HG03039 (cell line): ENCODE measurements around the gene TTC23L.
"Not testable (repeated sequence)": the region's sequence is repeated elsewhere in the genome, so short reads cannot be mapped to it uniquely, and the experiment has no call there.

Experiments
- ATAC-seq: cut with Tn5 transposase; IDR thresholded peaks from one replicate; pipeline ENCODE4 v1.9.1; 2021; ENCODE audit warnings: mild to moderate bottlenecking, moderate library complexity; ENCODE audit not compliant: unreplicated experiment

Gene TTC23L

DNA sequence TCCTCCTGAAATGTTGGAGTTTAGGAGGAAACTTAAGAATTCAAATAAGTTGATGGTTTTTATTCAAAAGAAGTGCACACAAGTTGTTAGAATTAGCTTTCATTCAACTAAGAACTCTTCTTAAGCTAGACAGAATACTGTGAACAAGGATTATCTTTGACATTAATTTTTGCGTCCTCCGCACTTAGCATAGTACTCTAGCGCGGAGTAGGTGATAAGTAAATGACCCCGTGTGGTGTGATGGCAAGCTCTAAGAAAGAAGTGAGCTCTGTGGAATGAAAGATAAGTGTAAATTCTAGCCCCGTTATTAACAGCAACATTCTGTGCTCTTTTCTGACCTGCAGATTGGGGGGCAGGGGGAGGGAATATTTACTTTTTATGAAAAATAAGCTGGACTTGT is 77.6 kb downstream of the TTC23L start:
- no peak for ATAC-seq

GRCh38 chr5:34918025-34918424 is 79.1 kb downstream of the TTC23L start:
- ATAC-seq, result no peak

GRCh38 chr5:34919077-34919476 is 80.1 kb downstream of the TTC23L start:
- no peak for ATAC-seq

GRCh38 chr5:34923256-34923655 is 84.3 kb downstream of the TTC23L start:
- ATAC-seq, result not testable (repeated sequence)

DNA sequence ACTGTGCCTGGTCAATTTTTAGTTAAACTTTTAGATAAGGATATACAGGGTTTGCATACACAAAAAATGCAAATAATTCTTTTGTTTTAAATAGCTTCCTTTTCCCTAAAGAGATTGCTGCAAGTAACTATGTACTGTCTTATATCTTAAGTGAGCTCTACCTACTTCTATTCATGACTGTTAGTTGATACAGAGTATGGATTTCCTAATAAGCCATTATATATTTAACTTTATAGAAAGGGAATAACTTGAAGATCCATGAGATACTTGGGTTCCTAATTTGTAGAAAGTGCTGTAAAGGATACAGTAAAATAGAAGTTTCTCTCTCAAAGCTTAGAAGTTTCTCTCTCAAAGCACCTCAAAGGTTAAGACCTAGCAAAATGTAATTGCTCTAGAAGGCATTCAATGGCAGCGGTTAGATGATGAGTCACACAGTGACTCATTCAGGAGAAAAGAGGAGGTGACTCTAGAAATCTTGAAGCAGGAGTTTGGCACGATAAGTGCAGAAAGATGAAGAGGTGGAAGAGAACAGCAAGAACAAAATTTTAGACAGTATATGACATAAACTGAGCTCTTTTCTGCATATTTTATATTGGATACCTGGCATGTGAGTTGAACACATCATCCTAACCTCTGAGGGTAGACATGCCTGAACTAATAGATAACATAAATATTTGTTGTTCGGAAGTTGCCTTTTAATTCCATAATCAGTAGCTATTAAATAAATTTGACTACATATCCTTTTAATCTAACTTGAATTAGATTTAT is 84.9 kb downstream of the TTC23L start:
- ATAC-seq, result peak; percentile 60

GRCh38 chr5:34924462-34924765 is 85.5 kb downstream of the TTC23L start:
- ATAC-seq, result no peak

- ATAC-seq, result no peak
Measured at GRCh38 chr5:34926318-34926888, 87.4 kb downstream of the TTC23L start.

GRCh38 chr5:34927785-34928184 is 88.8 kb downstream of the TTC23L start:
- ATAC-seq, result no peak

GRCh38 chr5:34928267-34928666 is 89.3 kb downstream of the TTC23L start:
- no peak for ATAC-seq

DNA sequence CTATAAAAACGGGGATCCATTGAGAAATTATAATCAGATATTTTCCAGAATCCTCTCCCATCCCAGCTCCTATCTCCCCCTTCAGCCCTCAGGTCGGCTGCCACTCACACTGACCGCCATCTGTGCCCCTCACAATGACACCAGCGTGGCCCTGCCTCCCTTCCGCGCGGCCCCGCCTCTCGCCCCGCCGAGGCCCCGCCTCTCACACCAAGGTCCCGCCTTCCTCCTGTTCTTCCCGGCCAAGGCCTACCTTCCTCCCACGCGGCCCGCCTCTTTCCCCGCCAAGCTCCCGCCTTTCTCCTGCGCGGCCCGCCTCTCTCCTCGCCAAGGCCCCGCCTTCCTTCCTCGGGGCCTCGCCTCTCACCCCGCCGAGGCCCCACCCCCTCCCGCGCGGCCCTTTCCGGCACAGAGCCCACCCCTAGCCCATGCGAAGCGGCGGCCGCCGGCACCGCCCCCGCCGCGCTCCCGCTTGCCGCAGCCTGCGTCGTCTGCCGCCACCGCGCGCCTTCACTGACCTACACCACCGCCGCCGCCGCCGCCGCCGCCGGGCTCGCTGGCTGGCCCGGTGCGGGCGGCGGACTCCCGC is 90.3 kb downstream of the TTC23L start, which contains the start of gene DNAJC21:
DNAJC21 (plus strand) TSS at position 426 of the 586 bp plus-strand sequence. CDS start 261 bp downstream, outside the sequence.
- ATAC-seq, result peak; percentile 87

- peak; percentile 73 for ATAC-seq
Measured at GRCh38 chr5:34929720-34930461, 90.9 kb downstream of the TTC23L start.

DNA sequence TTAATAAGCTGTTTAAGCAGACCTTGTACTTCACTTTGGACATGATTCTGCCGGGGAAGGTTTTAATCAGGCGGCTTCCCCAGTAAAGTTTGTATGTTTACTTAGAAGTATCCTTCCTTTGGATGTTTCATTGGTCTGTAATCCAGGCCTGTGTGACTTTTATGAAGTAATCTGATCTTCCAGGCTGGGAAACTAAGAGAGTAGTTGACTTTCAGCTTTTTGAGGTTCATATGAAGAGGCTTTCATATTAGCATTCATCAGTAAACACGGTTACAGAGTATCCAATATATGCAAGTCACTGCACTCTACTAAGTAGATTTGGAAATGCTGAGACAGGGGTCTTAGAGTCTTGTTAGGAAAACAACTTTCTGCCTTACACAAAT is 91.5 kb downstream of the TTC23L start:
- no peak for ATAC-seq

DNA sequence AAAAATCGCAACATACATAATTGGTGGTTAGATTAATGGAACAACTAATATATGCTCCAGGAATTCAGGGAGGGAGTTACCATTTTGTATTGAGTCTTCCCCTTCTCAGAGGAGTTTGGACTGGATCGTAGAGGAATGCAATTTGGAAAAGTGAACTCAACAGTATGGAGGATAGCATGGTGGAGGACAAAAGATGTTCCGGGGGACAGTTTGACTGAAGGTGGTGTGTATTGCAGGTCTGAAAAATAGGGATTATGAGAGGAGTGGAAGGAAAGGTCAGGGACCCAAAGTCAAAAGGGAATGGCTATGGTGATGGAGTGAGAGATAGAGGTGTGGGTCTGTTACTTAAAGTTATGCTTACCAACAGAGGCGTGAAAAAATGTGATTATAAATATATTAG is 91.9 kb downstream of the TTC23L start:
- ATAC-seq, result no peak

- no peak for ATAC-seq
Measured at GRCh38 chr5:34932947-34933346, 94.0 kb downstream of the TTC23L start.

DNA sequence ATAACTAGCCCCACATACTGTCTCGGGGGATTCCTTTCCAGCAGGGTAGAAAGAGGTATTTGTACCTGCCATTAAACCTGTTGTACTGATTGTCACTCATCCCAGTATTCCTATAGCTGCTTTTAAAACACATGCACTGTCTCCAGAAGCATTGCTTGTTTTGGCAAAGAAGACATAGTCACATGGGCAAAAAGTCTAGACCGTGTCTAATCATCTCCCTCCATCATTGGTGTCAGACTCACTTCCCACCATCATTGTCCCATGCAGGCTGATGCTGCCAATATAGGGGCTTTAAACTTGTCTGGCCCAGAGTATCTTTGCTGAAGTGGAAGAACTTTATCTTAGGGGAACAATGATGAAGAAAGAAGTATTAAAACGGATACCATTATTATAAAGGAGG is 103.0 kb downstream of the TTC23L start:
- ATAC-seq, result no peak

DNA sequence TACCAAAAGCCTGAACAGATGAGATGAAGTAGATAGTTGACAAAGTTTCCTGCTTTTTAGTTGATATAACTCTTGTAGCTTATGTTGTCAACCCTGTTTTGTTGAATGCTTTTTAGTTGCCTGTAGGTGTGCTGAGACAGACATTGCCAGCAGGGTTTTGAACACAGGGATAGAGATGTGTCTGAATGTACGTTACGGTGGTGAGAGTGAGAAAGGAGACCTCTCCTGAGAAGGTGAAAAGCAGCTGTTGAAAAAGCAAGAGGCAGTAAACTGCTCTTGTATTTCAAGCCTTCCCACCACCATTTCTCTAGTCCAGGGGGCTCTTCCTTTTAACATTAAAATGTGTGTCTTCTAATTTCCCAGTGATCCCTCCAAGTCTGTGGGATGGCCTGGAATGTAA is 105.1 kb downstream of the TTC23L start:
- ATAC-seq, result no peak

DNA sequence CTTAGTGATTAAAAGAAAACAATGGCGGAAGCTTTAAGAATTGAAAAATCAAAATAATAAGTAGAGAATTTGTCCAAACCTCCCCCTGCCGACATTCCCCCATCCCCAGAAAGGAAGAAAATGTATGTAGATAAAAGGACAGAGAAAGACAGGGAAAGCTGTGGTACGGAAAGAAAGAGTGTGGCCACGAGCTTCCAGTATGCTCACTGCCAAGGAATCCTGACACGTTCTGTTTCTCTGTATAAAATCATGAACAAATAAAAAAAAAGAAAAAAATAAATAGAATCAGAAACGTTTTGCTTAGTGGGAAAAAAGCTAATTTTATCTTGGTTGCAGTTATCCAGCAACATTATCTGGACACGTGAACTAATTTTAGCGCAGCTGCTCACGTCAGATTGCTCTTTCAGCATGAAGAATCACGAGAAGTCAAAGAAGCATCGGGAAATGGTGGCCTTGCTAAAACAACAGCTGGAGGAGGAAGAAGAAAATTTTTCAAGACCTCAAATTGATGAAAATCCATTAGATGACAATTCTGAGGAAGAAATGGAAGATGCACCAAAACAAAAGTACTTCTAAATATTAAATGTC is 105.6 kb downstream of the TTC23L start:
- no peak for ATAC-seq
